Keratinocyte (primary cell): Measurements from ENCODE around the gene ATN1. TPM values are rescaled to one million over a fixed set of nuclear protein-coding genes. Genes with fewer than 3 reads are reported as not detected.

Source experiments
- DNase-seq: peaks from one replicate; pipeline ENCODE4 v3.0.0-alpha.2; 2011; ENCODE audit warnings: low read depth, missing footprints, low spot score
- FAIRE-seq: peaks from 2 replicates; lab custom pipeline; 2011; peaks lifted over from hg19 to GRCh38; lab: Jason Lieb, UNC
- H2AFZ ChIP-seq: 2 replicates; pipeline ENCODE4 v1.6.0; 2012; ENCODE audit warnings: low read length, control low read depth, inconsistent platforms; ENCODE audit not compliant: control insufficient read depth
- H3K27ac ChIP-seq: 2 replicates; pipeline ENCODE4 v1.5.1; 2011; ENCODE audit warnings: low read length; ENCODE audit not compliant: control insufficient read depth, insufficient read depth
- H3K27me3 ChIP-seq: 3 replicates; pipeline ENCODE4 v1.6.0; 2011; ENCODE audit warnings: low read length; ENCODE audit not compliant: control insufficient read depth, insufficient read depth; ENCODE audit errors: extremely low read depth
- H3K36me3 ChIP-seq, 2 experiments: 2 replicates in 1 of 2; 3 replicates in 1 of 2; pipeline ENCODE4 v1.5.1; 2011; ENCODE audit warnings: low read length in 2 of 2, mild to moderate bottlenecking in 1 of 2; ENCODE audit not compliant: control insufficient read depth in 2 of 2, insufficient read depth in 2 of 2; ENCODE audit errors: extremely low read depth in 1 of 2
- H3K4me1 ChIP-seq: 3 replicates; pipeline ENCODE4 v1.5.1; 2011; ENCODE audit warnings: low read length; ENCODE audit not compliant: control insufficient read depth, insufficient read depth; ENCODE audit errors: extremely low read depth
- H3K4me2 ChIP-seq: 3 replicates; pipeline ENCODE4 v1.6.0; 2011; ENCODE audit warnings: low read depth, low read length; ENCODE audit not compliant: control insufficient read depth, insufficient read depth; ENCODE audit errors: extremely low read depth
- H3K4me3 ChIP-seq, 3 experiments: fragments of 200-600 bp in 1 of 3; sonication (generic) in 1 of 3; 2 replicates in 2 of 3; 3 replicates in 1 of 3; pipeline ENCODE4 v1.5.1; 2011 to 2016; ENCODE audit warnings: low read length in 3 of 3, mild to moderate bottlenecking in 3 of 3, control low read depth in 2 of 3, inconsistent platforms in 1 of 3, low read depth in 1 of 3, mixed read lengths in 1 of 3, mixed run types in 1 of 3, moderate library complexity in 1 of 3; ENCODE audit not compliant: control insufficient read depth in 2 of 3, insufficient read depth in 2 of 3; ENCODE audit errors: extremely low read depth in 1 of 3
- H3K79me2 ChIP-seq: 2 replicates; pipeline ENCODE4 v1.6.0; 2012; ENCODE audit warnings: low read length; ENCODE audit not compliant: control insufficient read depth, insufficient read depth
- H3K9ac ChIP-seq: 3 replicates; pipeline ENCODE4 v1.6.0; 2011; ENCODE audit warnings: low read length; ENCODE audit not compliant: control insufficient read depth, insufficient read depth; ENCODE audit errors: extremely low read depth
- H3K9me1 ChIP-seq: 3 replicates; pipeline ENCODE4 v1.6.0; 2011; ENCODE audit warnings: low read length; ENCODE audit not compliant: control insufficient read depth, insufficient read depth; ENCODE audit errors: extremely low read depth
- H3K9me3 ChIP-seq: 2 replicates; pipeline ENCODE4 v1.5.1; 2012; ENCODE audit warnings: low read depth, low read length; ENCODE audit not compliant: control insufficient read depth
- H4K20me1 ChIP-seq: 3 replicates; pipeline ENCODE4 v1.6.0; 2011; ENCODE audit warnings: low read length; ENCODE audit not compliant: control insufficient read depth, insufficient read depth; ENCODE audit errors: extremely low read depth
- CTCF ChIP-seq, 3 experiments: IDR thresholded peaks in 1 of 3; conservative IDR thresholded peaks in 1 of 3; optimal IDR thresholded peaks in 1 of 3; 2 replicates in 2 of 3; 3 replicates in 1 of 3; pipeline versions ENCODE3 to v1.5.1; 2011; ENCODE audit warnings: low read length in 3 of 3, mild to moderate bottlenecking in 3 of 3, moderate library complexity in 2 of 3, control low read depth in 1 of 3, inconsistent platforms in 1 of 3; ENCODE audit not compliant: insufficient read depth in 2 of 3; ENCODE audit errors: extremely low read depth in 1 of 3
- EZH2 ChIP-seq: IDR thresholded peaks from one replicate; pipeline ENCODE4 v1.6.1; 2012; ENCODE audit warnings: inconsistent platforms, mild to moderate bottlenecking, low read length, moderate library complexity
- dilution Hi-C: fragments of 300-500 bp; cut with MboI; formaldehyde crosslinking; loops from one replicate; pipeline ENCODE4 v1.7.0; 2020; ENCODE audit warnings: low sequenced_read_pairs; ENCODE audit not compliant: extremely low pct_ligation_motif_present
- polyA plus RNA-seq, 5 experiments: library from polyadenylated mRNA; depleted of rRNA in 3 of 5; stranded (reverse) in 3 of 5; stranded (forward) in 1 of 5; unstranded in 1 of 5; fragments of >200 nt; gene quantifications; 1 replicate in 1 of 5; 2 replicates in 3 of 5; 3 replicates in 1 of 5; pipeline versions ENCODE4 v1.2.1 to v1.2.3, GENCODE V29; 2011 to 2012; ENCODE audit warnings: missing spikeins in 2 of 5, low read depth in 1 of 5, low replicate concordance in 1 of 5

Gene ATN1
- polyA plus RNA-seq, 1 donor (not counting 4 experiments of a cell fraction or from before 2014, with no cell fraction given) = 6.2 TPM

- no peaks in the 10 kb centered on the region for H3K9me1 ChIP-seq
- H3K4me1 ChIP-seq = no peaks in the 10 kb centered on the region
- H3K9me3 ChIP-seq = no peaks in the 10 kb centered on the region
- H3K36me3 ChIP-seq = no peaks in the 10 kb centered on the region
- TF ChIP-seq EZH2 = no peak
- no peak for TF ChIP-seq CTCF (optimal IDR thresholded peaks at IDR 0.05 in 1 of 3, IDR thresholded peaks at IDR 0.05 in 1 of 3, conservative IDR thresholded peaks at IDR 0.05 in 1 of 3; ENCODE audit: extremely low read depth in 1 of 3, insufficient read depth in 2 of 3, low read length in 3 of 3)
- no peak for DNase-seq
- H3K9ac ChIP-seq = no peak overlapping the region
- H3K79me2 ChIP-seq = no peaks in the 10 kb centered on the region
- H2AFZ ChIP-seq = no peak overlapping the region
- no peak overlapping the region for H3K4me3 ChIP-seq
- H4K20me1 ChIP-seq = no peaks in the 10 kb centered on the region
- no peak overlapping the region for H3K27ac ChIP-seq
- H3K4me2 ChIP-seq = no peak overlapping the region
- no peaks in the 10 kb centered on the region for H3K27me3 ChIP-seq
- dilution Hi-C loops = no loop called here
- FAIRE-seq = no peak
Observed at GRCh38 chr12:6883252-6883651, 44.5 kb upstream of the ATN1 start.

- no peaks in the 10 kb centered on the region for H3K27me3 ChIP-seq
Observed at GRCh38 chr12:6883683-6884082, 44.1 kb upstream of the ATN1 start.

More at GRCh38 chr12:6883683-6884082, 44.1 kb upstream of the ATN1 start:
- H3K79me2 ChIP-seq = no peaks in the 10 kb centered on the region
- no peak overlapping the region for H3K27ac ChIP-seq
- no peaks in the 10 kb centered on the region for H3K9me3 ChIP-seq
- no peak overlapping the region for H2AFZ ChIP-seq
- no peak overlapping the region for H3K4me3 ChIP-seq
- FAIRE-seq (no peak), DNase-seq (no peak)
- no peak overlapping the region for H3K4me2 ChIP-seq
- dilution Hi-C loops = no loop called here
- H3K9me1 ChIP-seq = no peaks in the 10 kb centered on the region
- TF ChIP-seq EZH2 (no peak), CTCF (optimal IDR thresholded peaks at IDR 0.05 in 1 of 3, IDR thresholded peaks at IDR 0.05 in 1 of 3, conservative IDR thresholded peaks at IDR 0.05 in 1 of 3; ENCODE audit: extremely low read depth in 1 of 3, insufficient read depth in 2 of 3, low read length in 3 of 3) (no peak)
- no peaks in the 10 kb centered on the region for H3K4me1 ChIP-seq
- H3K9ac ChIP-seq = no peak overlapping the region
- no peaks in the 10 kb centered on the region for H3K36me3 ChIP-seq
- no peaks in the 10 kb centered on the region for H4K20me1 ChIP-seq
